ENCODE measurements around the gene PLXNC1.

Gene PLXNC1

GRCh38 chr12:94219622-94220302 lies 71.4 kb downstream of the PLXNC1 start:
- DNase-seq: no peak
- Histone ChIP-seq H3K36me3 (replicated peaks) (no peaks in the 10 kb centered on the region), H3K27me3 (replicated peaks) (peaks cover 3% of the 10 kb centered on the region), H3K4me3 (ENCODE audit: low read depth, low read length) (no peak overlapping the region), H3K27ac (no peak overlapping the region)
- in situ Hi-C loops (cut with HindIII; ENCODE audit: low pct_ligation_motif_present, low sequenced_read_pairs): no loop called here
- TF ChIP-seq CTCF (IDR thresholded peaks at IDR 0.05; ENCODE audit: low read depth, low read length, missing control alignments): no peak

DNA sequence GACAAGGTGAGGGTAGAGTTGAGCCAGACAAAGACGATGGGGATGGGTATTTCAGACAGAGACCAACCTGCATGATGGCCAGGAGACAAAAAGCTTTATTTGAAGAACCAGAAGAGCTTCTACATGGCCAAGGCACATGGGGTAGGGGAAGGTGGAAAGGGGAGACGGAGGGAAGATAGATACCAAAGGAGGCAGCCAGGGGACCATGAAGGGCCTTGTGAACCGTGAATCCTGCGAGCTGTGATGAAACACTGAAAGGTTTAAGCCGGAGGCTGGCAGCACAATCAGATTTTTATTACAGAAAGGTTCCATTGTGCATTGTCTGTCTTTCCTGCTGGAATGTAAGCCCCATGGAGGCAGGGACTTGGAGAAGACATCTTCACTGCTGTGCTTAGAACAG lies 72.4 kb downstream of the PLXNC1 start:
- no peak for TF ChIP-seq CTCF (IDR thresholded peaks at IDR 0.05; ENCODE audit: low read depth, low read length, missing control alignments)
- H3K27ac ChIP-seq: no peak overlapping the region
- DNase-seq: no peak
- H3K36me3 ChIP-seq (replicated peaks): no peaks in the 10 kb centered on the region
- no peak overlapping the region for H3K4me3 ChIP-seq (ENCODE audit: low read depth, low read length)
- peaks cover 3% of the 10 kb centered on the region for H3K27me3 ChIP-seq (replicated peaks)
- in situ Hi-C loops (cut with HindIII; ENCODE audit: low pct_ligation_motif_present, low sequenced_read_pairs): no loop called here

- Histone ChIP-seq H3K27me3 (replicated peaks) (peaks cover 3% of the 10 kb centered on the region), H3K4me3 (ENCODE audit: low read depth, low read length) (no peak overlapping the region), H3K36me3 (replicated peaks) (no peaks in the 10 kb centered on the region), H3K27ac (no peak overlapping the region)
- DNase-seq: no peak
- no peak for TF ChIP-seq CTCF (IDR thresholded peaks at IDR 0.05; ENCODE audit: low read depth, low read length, missing control alignments)
- in situ Hi-C loops (cut with HindIII; ENCODE audit: low pct_ligation_motif_present, low sequenced_read_pairs): no loop called here
Observed at GRCh38 chr12:94222351-94223084, 74.1 kb downstream of the PLXNC1 start.

GRCh38 chr12:94223842-94224241 lies 75.5 kb downstream of the PLXNC1 start:
- peaks cover 7% of the 10 kb centered on the region for H3K27me3 ChIP-seq (replicated peaks)
- in situ Hi-C loops (cut with HindIII; ENCODE audit: low pct_ligation_motif_present, low sequenced_read_pairs): no loop called here
- no peak for DNase-seq
- no peak for TF ChIP-seq CTCF (IDR thresholded peaks at IDR 0.05; ENCODE audit: low read depth, low read length, missing control alignments)
- H3K27ac ChIP-seq: no peak overlapping the region
- no peak overlapping the region for H3K4me3 ChIP-seq (ENCODE audit: low read depth, low read length)
- no peaks in the 10 kb centered on the region for H3K36me3 ChIP-seq (replicated peaks)

DNA sequence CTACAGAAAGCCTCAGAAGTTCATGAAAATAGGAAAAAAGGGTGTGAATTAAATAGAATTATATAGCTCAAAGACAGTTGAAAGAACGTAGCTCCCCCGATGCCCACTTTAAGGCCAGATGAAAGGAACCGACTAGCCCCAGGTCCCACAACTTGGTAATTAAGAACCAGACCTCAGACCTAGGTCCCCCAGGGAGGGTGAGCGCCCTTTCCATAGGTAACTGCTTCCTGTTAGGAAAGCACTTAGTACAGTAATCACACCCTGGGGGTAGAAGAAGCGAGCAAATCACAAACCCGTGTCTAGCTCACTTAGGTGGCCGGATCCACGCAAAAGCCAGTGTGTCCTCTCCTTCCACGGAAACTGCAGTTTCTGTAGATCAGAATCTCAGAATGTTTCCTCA lies 77.1 kb downstream of the PLXNC1 start:
- no peak for DNase-seq
- Histone ChIP-seq H3K27me3 (replicated peaks) (peaks cover 7% of the 10 kb centered on the region), H3K4me3 (ENCODE audit: low read depth, low read length) (no peak overlapping the region), H3K36me3 (replicated peaks) (no peaks in the 10 kb centered on the region), H3K27ac (no peak overlapping the region)
- in situ Hi-C loops (cut with HindIII; ENCODE audit: low pct_ligation_motif_present, low sequenced_read_pairs): no loop called here
- TF ChIP-seq CTCF (IDR thresholded peaks at IDR 0.05; ENCODE audit: low read depth, low read length, missing control alignments): no peak
